Omental fat pad (tissue), 4 donors: ENCODE data around the gene POLR1D. TPM values are rescaled to one million over a fixed set of nuclear protein-coding genes. Genes with fewer than 3 reads are reported as not detected.

Experiments
- ATAC-seq: fragments of 150-250 bp; one replicate; pipeline ENCODE4 v1.9.1; 2016; ENCODE audit warnings: mild to moderate bottlenecking, moderate library complexity; ENCODE audit not compliant: low FRiP score
- DNase-seq: peaks from one replicate; pipeline ENCODE4 v3.0.0-alpha.2; 2019; ENCODE audit warnings: low spot score
- CTCF ChIP-seq, 3 donors: fragments of 450-650 bp; IDR thresholded peaks; one replicate each; pipeline ENCODE4 v1.5.1; 2016 to 2017; ENCODE audit warnings: antibody characterized with exemption in 3 of 3, mild to moderate bottlenecking in 3 of 3, moderate library complexity in 2 of 3
- total RNA-seq, 4 donors: library from RNA; depleted of rRNA; stranded (reverse); fragments of >200 nt; gene quantifications; one replicate each; pipeline ENCODE4 v1.1.0, GENCODE V29; 2016

Gene POLR1D
- total RNA-seq, 4 donors from 2014 or later, result 69.0 to 110 (median 75.5) TPM

- no peak for TF ChIP-seq CTCF (IDR thresholded peaks at IDR 0.05)
- ATAC-seq (no peak), DNase-seq (no peak)
Measured at GRCh38 chr13:27631156-27631555, 9.5 kb downstream of the POLR1D start.

DNA sequence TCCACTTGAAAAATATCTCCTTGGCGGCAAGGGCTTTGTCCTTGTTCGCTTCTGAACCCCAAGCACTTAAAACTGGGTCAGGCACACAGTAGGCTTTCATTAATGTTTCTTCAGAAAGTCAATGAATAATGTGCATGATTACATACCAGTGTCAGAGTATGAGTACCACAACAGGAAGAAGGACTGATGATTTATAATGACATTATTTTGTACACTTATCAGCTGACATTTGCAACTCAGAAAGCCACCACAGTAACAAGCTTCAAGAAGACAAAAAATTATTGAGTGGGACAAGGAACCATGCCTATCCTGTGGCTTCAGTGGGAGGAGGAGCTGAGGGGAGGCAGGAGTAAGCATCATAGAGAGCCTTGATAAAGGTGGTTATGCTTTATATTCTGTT, 10.0 kb downstream of the POLR1D start:
- DNase-seq (no peak), ATAC-seq (no peak)
- no peak for TF ChIP-seq CTCF (IDR thresholded peaks at IDR 0.05)

GRCh38 chr13:27632214-27632613, 10.5 kb downstream of the POLR1D start:
- ATAC-seq (no peak), DNase-seq (no peak)
- TF ChIP-seq CTCF (IDR thresholded peaks at IDR 0.05), result no peak

DNA sequence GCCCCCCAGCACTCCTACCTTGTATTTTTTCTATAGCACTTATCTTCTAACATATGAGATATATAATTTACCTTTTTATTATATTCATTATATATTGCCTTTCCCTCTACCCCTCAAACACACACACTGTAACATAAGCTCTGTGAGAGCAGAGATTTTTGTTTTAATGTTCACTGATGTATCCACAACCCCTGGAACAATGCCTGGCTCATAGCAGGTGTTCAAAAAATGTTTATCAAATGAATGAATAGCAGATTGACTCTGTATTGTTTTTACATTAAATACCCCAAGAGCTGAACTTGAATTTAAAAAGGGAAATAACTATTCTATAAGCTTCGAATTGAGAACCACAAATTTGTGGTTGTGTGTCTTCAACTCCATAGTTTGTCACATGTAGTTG, 11.0 kb downstream of the POLR1D start:
- no peak for TF ChIP-seq CTCF (IDR thresholded peaks at IDR 0.05)
- DNase-seq (no peak), ATAC-seq (no peak)

DNA sequence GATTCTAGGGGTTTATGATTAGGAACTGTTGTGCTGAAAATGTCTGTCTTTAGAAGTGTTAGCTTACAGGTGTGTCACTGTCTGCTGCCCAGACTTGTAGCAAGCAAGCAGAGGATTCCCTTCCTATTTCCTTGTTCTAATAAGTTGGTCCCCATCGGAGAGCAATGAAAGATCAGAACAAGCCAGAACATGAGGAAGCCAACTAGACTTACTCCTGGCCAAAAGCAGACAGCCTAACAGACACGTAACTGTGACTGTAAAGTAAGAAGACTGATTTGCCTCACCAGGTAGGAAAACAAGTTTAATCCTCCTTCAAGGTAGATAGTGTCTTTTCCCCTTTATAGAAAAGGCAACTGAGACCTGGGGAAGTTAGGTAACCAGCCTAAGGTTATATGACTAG, 12.5 kb downstream of the POLR1D start:
- ATAC-seq (no peak), DNase-seq (no peak)
- TF ChIP-seq CTCF (IDR thresholded peaks at IDR 0.05), result no peak

DNA sequence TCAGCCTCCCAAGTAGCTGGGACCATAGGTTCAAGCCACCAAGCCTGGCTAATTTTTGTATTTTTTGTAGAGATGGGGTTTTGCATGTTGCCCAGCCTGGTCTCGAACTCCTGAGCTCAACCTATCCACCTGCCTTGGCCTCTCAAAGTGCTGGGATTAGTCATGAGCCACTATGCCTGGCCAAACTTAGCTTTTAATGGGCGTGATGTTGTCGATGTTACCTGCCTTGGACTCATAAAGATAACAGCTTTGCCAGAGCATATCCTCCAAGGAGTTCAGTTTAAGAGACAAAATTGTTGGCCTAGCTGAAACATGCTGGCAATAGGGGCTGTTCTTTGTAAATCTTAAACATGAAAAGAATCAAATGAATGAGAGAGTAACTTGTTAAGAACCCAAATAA, 13.1 kb downstream of the POLR1D start:
- no peak for TF ChIP-seq CTCF (IDR thresholded peaks at IDR 0.05)
- ATAC-seq, result no peak

DNA sequence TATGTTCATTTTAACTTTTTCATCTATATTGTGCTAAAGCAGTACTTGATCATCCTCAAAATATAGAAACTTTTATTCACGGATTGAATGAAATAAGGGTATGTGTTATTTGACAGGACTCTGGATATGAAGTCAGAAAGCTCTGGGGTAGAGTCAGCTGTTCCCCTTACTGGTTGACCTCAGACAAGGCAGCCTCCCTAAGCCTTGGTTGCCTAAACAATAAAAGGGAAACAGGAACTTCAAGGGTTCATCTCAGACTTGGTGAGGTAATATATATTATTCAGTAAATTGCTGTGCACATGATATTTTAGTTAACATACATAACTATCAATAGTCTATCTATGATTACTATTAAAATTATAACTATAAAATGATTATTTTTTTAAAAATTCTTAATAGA, 13.6 kb downstream of the POLR1D start:
- DNase-seq, result no peak

More for the DNA sequence above, 13.1 kb downstream of the POLR1D start:
- no peak for DNase-seq

More for the DNA sequence above, 13.6 kb downstream of the POLR1D start:
- TF ChIP-seq CTCF (IDR thresholded peaks at IDR 0.05), result no peak
- ATAC-seq, result no peak
